ENCODE data around the gene CSMD2. TPM values are rescaled to one million over a fixed set of nuclear protein-coding genes. Genes with fewer than 3 reads are reported as not detected.

Gene CSMD2
- total and polyA plus RNA-seq, 2 of the 8 experiments (the other 6 are each of a cell fraction or from before 2014, with no cell fraction given), result 7.0 to 14.7 TPM

GRCh38 chr1:33850481-33850880, 314.5 kb downstream of the CSMD2 start:
- WGBS, 2 experiments (ENCODE audit: extremely low coverage in 1 of 2, insufficient coverage in 1 of 2, insufficient read length in 1 of 2, insufficient replicate concordance in 2 of 2, low coverage in 1 of 2, low lambda C conversion rate in 2 of 2, missing lambda C conversion rate in 1 of 2), result 87% methylated on average over 1 of the region's 1 CpG; no CpG with 5 or more reads in 1 of the 2 experiments
- no peak overlapping the region for H2AFZ ChIP-seq (ENCODE audit: low read length)
- CTCF ChIA-PET (ENCODE audit: partially characterized antibody), result interaction anchor here (0.7 to 1.1 kb wide), 2 partner anchors 10 to 140 kb away, joined by 3 read pairs; no protein-coding TSS in a partner anchor

More at GRCh38 chr1:33850481-33850880, 314.5 kb downstream of the CSMD2 start:
- Histone ChIP-seq H3K18ac (ENCODE audit: extremely low read depth, low read length) (no peak overlapping the region), H2BK120ac (replicated peaks; ENCODE audit: low read depth, low read length) (no peak overlapping the region), H3K23me2 (ENCODE audit: low read depth, low read length) (0 out of 2 replicates have a peak, but pooled peaks cover 1% of the 10 kb centered on the region), H3K4me2 (ENCODE audit: insufficient read depth in 1 of 2, low read depth in 2 of 2, low read length in 2 of 2) (peak overlapping the region in 1 of 2 experiments; percentile 32; a peak in 3 of 4 replicates), H4K20me1 (replicated peaks in 1 of 2; ENCODE audit: control insufficient read depth in 1 of 2, insufficient read depth in 2 of 2, low read length in 2 of 2) (peaks cover 1 to 2% of the 10 kb centered on the region in 2 experiments), H3K27me3 (replicated peaks in 1 of 4; ENCODE audit: control insufficient read depth in 3 of 4, extremely low read depth in 1 of 4, insufficient read depth in 3 of 4, low read length in 3 of 4) (no peaks in the 10 kb centered on the region), H3K79me2 (ENCODE audit: control insufficient read depth in 1 of 2, insufficient read depth in 2 of 2, low read length in 2 of 2) (no peaks in the 10 kb centered on the region), H3K9ac (replicated peaks in 1 of 4; ENCODE audit: extremely low read depth in 1 of 4, low read depth in 3 of 4, low read length in 3 of 4) (no peak overlapping the region), H2BK20ac (ENCODE audit: low read length) (no peak overlapping the region), H4K5ac (ENCODE audit: insufficient read length, low read depth, low read length) (no peak overlapping the region), H2BK5ac (ENCODE audit: low read depth, low read length) (no peak overlapping the region), H3K23ac (ENCODE audit: insufficient read length) (no peak overlapping the region), H3K56ac (replicated peaks; ENCODE audit: insufficient read length, low read depth, low read length) (no peak overlapping the region), H3K9me3 (ENCODE audit: insufficient read depth in 2 of 2, low read depth in 1 of 2, low read length in 1 of 2) (no peaks in the 10 kb centered on the region), H3K27ac (ENCODE audit: low read depth, low read length) (no peak overlapping the region), H3K36me3 (ENCODE audit: control insufficient read depth in 2 of 4, insufficient read depth in 4 of 4, low read length in 3 of 4) (peaks cover 0 to 2% (median 0%) of the 10 kb centered on the region in 4 experiments; a peak in 2 of 8 replicates), H4K91ac (replicated peaks; ENCODE audit: insufficient read length, low read length) (no peak overlapping the region), H3K79me1 (ENCODE audit: low read depth, low read length) (no peaks in the 10 kb centered on the region), H2AK5ac (ENCODE audit: low read depth, low read length) (no peak overlapping the region), H2BK12ac (ENCODE audit: low read depth, low read length) (no peak overlapping the region), H2BK15ac (ENCODE audit: low read length) (no peak overlapping the region), H3K4ac (replicated peaks; ENCODE audit: insufficient read length, low read depth, low read length) (no peak overlapping the region), H3K14ac (ENCODE audit: insufficient read length) (no peak overlapping the region), H3K4me1 (replicated peaks in 1 of 4; ENCODE audit: control insufficient read depth in 3 of 4, insufficient read depth in 4 of 4, low read length in 3 of 4) (peaks cover 4 to 36% (median 12%) of the 10 kb centered on the region in 4 experiments), H3K4me3 (ENCODE audit: extremely low read depth in 1 of 4, insufficient read depth in 2 of 4, low read depth in 3 of 4, low read length in 4 of 4) (no peak overlapping the region), H4K8ac (ENCODE audit: extremely low read depth, insufficient read depth, low read length) (no peak overlapping the region)
- TF ChIP-seq HDAC2 (IDR thresholded peaks at IDR 0.05; ENCODE audit: borderline replicate concordance in 1 of 2, low read depth in 2 of 2, low read length in 2 of 2) (no peak), ATF2 (IDR thresholded peaks at IDR 0.05; ENCODE audit: low read length) (no peak), SUZ12 (IDR thresholded peaks at IDR 0.05; ENCODE audit: low read length) (no peak), RBBP5 (IDR thresholded peaks at IDR 0.05; ENCODE audit: borderline replicate concordance, low read depth, low read length) (no peak), SP4 (IDR thresholded peaks at IDR 0.05; ENCODE audit: low read length) (no peak), CREB1 (IDR thresholded peaks at IDR 0.05) (no peak), JUND (IDR thresholded peaks at IDR 0.05; ENCODE audit: low read length) (no peak), POU5F1 (IDR thresholded peaks at IDR 0.05; ENCODE audit: low read depth, low read length) (no peak), SIN3A (conservative IDR thresholded peaks at IDR 0.05 in 1 of 2, IDR thresholded peaks at IDR 0.05 in 1 of 2; ENCODE audit: low read depth in 1 of 2, low read length in 2 of 2) (no peak), YY1 (IDR thresholded peaks at IDR 0.05; ENCODE audit: low read depth, low read length) (no peak)
- POLR2A ChIA-PET (ENCODE audit: partially characterized antibody), result no interaction called here
- DNase-seq (ENCODE audit: low read depth in 1 of 2, low spot score in 2 of 2) (no peak), FAIRE-seq (no peak)
